DLD1 (cell line): ENCODE results near the gene ADGRG3.

ENCODE experiments used
- in situ Hi-C: cut with HindIII; loops from 2 replicates; pipeline ENCODE4 v1.10.0; 2017; ENCODE audit warnings: low sequenced_read_pairs

Gene ADGRG3

GRCh38 chr16:57645169-57645568 is 22.9 kb upstream of the ADGRG3 start:
- in situ Hi-C loops, result no loop called here

- in situ Hi-C loops, result no loop called here
Measured at GRCh38 chr16:57645691-57646387, 22.3 kb upstream of the ADGRG3 start.

GRCh38 chr16:57646388-57647039 is 21.6 kb upstream of the ADGRG3 start:
- in situ Hi-C loops, result no loop called here

- in situ Hi-C loops, result no loop called here
Measured at GRCh38 chr16:57647136-57647875, 20.8 kb upstream of the ADGRG3 start.

- in situ Hi-C loops, result no loop called here
Measured at GRCh38 chr16:57648125-57648524, 20.0 kb upstream of the ADGRG3 start.

- in situ Hi-C loops, result no loop called here
Measured at GRCh38 chr16:57648581-57649442, 19.3 kb upstream of the ADGRG3 start.

GRCh38 chr16:57649443-57649751 is 18.7 kb upstream of the ADGRG3 start:
- in situ Hi-C loops, result no loop called here

- in situ Hi-C loops, result no loop called here
Measured at GRCh38 chr16:57649846-57650245, 18.3 kb upstream of the ADGRG3 start.

GRCh38 chr16:57651344-57652333 is 16.5 kb upstream of the ADGRG3 start:
- in situ Hi-C loops, result no loop called here

GRCh38 chr16:57652695-57653471 is 15.2 kb upstream of the ADGRG3 start:
- in situ Hi-C loops, result no loop called here

GRCh38 chr16:57653936-57654335 is 14.2 kb upstream of the ADGRG3 start:
- in situ Hi-C loops, result no loop called here

- in situ Hi-C loops, result no loop called here
Measured at GRCh38 chr16:57656342-57656955, 11.7 kb upstream of the ADGRG3 start.

GRCh38 chr16:57657228-57657627 is 10.9 kb upstream of the ADGRG3 start:
- in situ Hi-C loops, result no loop called here

GRCh38 chr16:57658130-57658877 is 9.8 kb upstream of the ADGRG3 start:
- in situ Hi-C loops, result no loop called here

- in situ Hi-C loops, result no loop called here
Measured at GRCh38 chr16:57658878-57659674, 9.0 kb upstream of the ADGRG3 start.

- in situ Hi-C loops, result no loop called here
Measured at GRCh38 chr16:57660715-57661463, 7.2 kb upstream of the ADGRG3 start.

- in situ Hi-C loops, result no loop called here
Measured at GRCh38 chr16:57661510-57661909, 6.6 kb upstream of the ADGRG3 start.
